Aorta (tissue), 5 donors: ENCODE results near the gene STT3B. TPM values are rescaled to one million over a fixed set of nuclear protein-coding genes. Genes with fewer than 3 reads are reported as not detected.

ENCODE experiments used
- ATAC-seq: fragments of 200-7000 bp; cut with Tn5 transposase; one replicate; pipeline ENCODE4 v1.9.1; 2022; ENCODE audit warnings: moderate library complexity; ENCODE audit not compliant: low FRiP score
- DNase-seq, 2 donors: peaks; one replicate each; pipeline ENCODE4 v3.0.0-alpha.2; 2020
- H3K27ac ChIP-seq, 2 donors: one replicate each; pipeline ENCODE4 v1.5.1; 2013; ENCODE audit warnings: low read length in 2 of 2, mild to moderate bottlenecking in 2 of 2, moderate library complexity in 2 of 2, control low read depth in 1 of 2, inconsistent platforms in 1 of 2, low read depth in 1 of 2
- H3K27me3 ChIP-seq, 2 donors: one replicate each; pipeline ENCODE4 v1.6.1; 2013; ENCODE audit warnings: control low read depth in 1 of 2, low read length in 1 of 2, mild to moderate bottlenecking in 1 of 2, moderate library complexity in 1 of 2; ENCODE audit not compliant: insufficient read depth in 2 of 2, control insufficient read depth in 1 of 2
- H3K36me3 ChIP-seq, 2 donors: one replicate each; pipeline ENCODE4 v1.6.1; 2013; ENCODE audit warnings: control low read depth in 1 of 2, low read length in 1 of 2, mild to moderate bottlenecking in 1 of 2; ENCODE audit not compliant: insufficient read depth in 2 of 2, control insufficient read depth in 1 of 2
- H3K4me1 ChIP-seq, 2 donors: one replicate each; pipeline ENCODE4 v1.6.1; 2013; ENCODE audit warnings: low read length in 2 of 2, control low read depth in 1 of 2, mild to moderate bottlenecking in 1 of 2, moderate library complexity in 1 of 2; ENCODE audit not compliant: insufficient read depth in 2 of 2, control insufficient read depth in 1 of 2
- H3K4me3 ChIP-seq, 2 donors: one replicate each; pipeline ENCODE4 v1.5.1; 2013; ENCODE audit warnings: low read length in 2 of 2, control low read depth in 1 of 2, mild to moderate bottlenecking in 1 of 2
- H3K9me3 ChIP-seq: one replicate; pipeline ENCODE4 v1.6.1; 2013; ENCODE audit warnings: mild to moderate bottlenecking, low read length; ENCODE audit not compliant: control insufficient read depth
- WGBS, 2 donors: extraction: QIAGEN DNeasy Blood & Tissue Kit; methylation state at CpG; one replicate each; pipeline ENCODE4 v1.1.7; 2013; 5-methylcytosine and 5-hydroxymethylcytosine counted together
- intact Hi-C, 2 donors: fragments of 100-400 bp; cut with DNase I; formaldehyde crosslinking; loops; one replicate each; pipeline versions ENCODE4 v1.14.2 to v1.15.0; 2022
- polyA plus RNA-seq, 2 donors: library from polyadenylated mRNA; stranded (reverse); fragments of 200-250 nt; gene quantifications; one replicate each; pipeline ENCODE4 v1.2.3, GENCODE V29; 2013
- total RNA-seq, 2 donors: library from RNA; stranded (reverse); fragmentation: NEBNext Ultra II Directional; extraction: Animal tissue kit (Norgen Biotek cat#: 25700); gene quantifications; one replicate each; pipeline ENCODE4 v1.2.1, GENCODE V29; 2021
- donor health status: healthy with polysubstance abuse.
- donor health status: Bipolar disorder and iron deficiency.
- donor health status: DM: no; HTN: no; CAD: no.
- donor health status: DM: no; HTN: no; CAD: no.
- donor health status: DM: yes; HTN: yes; CAD: no.

The STT3B gene
- total and polyA plus RNA-seq, 4 donors = 40.9 to 92.3 (median 76.1) TPM

DNA sequence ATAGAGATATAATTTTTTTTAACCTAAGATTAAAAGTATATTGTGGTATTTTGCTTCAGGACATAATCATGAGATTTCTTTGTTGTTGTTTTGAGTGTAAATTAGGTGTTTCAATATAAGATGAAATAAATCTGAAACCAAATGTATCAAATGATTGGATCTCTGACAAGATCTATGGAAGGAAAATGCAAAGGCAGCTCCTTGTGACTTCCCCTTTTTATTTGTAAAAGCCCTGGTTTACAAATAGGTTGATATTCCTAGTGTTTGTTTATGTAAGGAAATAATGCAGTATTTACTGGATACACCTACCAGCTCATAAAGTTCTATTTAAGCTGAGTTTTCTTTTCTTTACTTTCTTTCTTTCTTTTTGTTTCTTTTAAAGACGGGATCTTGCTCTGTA is 35.9 kb downstream of the STT3B start:
- Histone ChIP-seq H3K27ac (no peak overlapping the region), H3K9me3 (no peaks in the 10 kb centered on the region), H3K4me1 (peaks cover 3% of the 10 kb centered on the region in 2 donors), H3K27me3 (no peaks in the 10 kb centered on the region), H3K36me3 (no peaks in the 10 kb centered on the region), H3K4me3 (no peak overlapping the region)
- 93 to 100% methylated on average over 1 of the region's 1 CpG for WGBS, 2 donors
- intact Hi-C loops = no loop called here
- DNase-seq (no peak), ATAC-seq (no peak)

GRCh38 chr3:31571325-31571724 is 38.6 kb downstream of the STT3B start:
- no peak for ATAC-seq
- Histone ChIP-seq H3K4me3 (no peak overlapping the region), H3K27me3 (no peaks in the 10 kb centered on the region), H3K36me3 (no peaks in the 10 kb centered on the region), H3K9me3 (no peaks in the 10 kb centered on the region), H3K27ac (no peak overlapping the region), H3K4me1 (peaks cover 0 to 3% of the 10 kb centered on the region in 2 donors)
- no peak for DNase-seq
- intact Hi-C loops = no loop called here
- WGBS, 2 donors = 66 to 71% methylated on average over 1 of the region's 1 CpG

- ATAC-seq = no peak
- H3K27ac ChIP-seq = no peak overlapping the region
- DNase-seq = no peak
- no peaks in the 10 kb centered on the region for H3K36me3 ChIP-seq
- no peak overlapping the region for H3K4me3 ChIP-seq
- H3K4me1 ChIP-seq = peaks cover 2 to 3% of the 10 kb centered on the region in 2 donors
- H3K27me3 ChIP-seq = no peaks in the 10 kb centered on the region
- WGBS, 2 donors = 96% methylated on average over 4 of the region's 4 CpGs
- H3K9me3 ChIP-seq = no peaks in the 10 kb centered on the region
- intact Hi-C loops = no loop called here
Observed at GRCh38 chr3:31572236-31573004, 39.7 kb downstream of the STT3B start.

DNA sequence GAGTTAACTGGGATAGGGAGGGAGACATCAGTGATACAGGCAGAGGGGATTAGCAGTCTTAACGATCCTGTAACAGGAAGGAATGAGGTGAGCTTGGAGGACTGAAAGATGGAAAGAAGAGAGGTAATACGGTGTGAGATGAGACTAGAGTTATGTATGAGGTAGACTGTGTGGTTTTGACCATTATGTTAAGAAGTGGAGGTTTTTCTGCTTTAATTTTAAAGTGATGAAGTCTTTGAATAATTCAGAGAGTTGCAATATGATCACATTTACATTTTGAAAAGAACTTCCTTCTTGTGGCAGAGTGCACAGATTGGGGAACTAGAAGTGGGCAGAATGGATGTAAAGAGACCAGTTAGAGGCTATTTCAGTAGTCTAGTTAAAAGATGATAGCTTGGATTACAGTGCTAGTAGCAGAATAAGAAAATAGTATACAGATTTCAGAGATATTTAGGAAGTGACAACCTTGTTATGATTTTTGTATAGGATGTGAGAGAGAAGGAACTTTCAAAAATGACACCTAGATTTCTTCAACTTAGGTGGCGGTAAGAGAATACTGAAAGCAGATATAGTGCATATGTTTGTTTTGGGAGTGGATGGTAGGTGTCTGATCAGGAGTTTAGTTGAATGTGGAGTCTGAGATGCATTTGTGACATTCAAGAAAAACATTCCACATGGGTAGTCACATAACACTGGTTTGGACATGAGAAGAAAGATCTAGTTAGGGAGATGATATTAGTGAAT is 40.5 kb downstream of the STT3B start:
- H3K9me3 ChIP-seq = no peaks in the 10 kb centered on the region
- intact Hi-C loops = no loop called here
- no peak overlapping the region for H3K27ac ChIP-seq
- 72 to 84% methylated on average over 3 of the region's 3 CpGs for WGBS, 2 donors
- no peak overlapping the region for H3K4me3 ChIP-seq
- no peaks in the 10 kb centered on the region for H3K27me3 ChIP-seq
- DNase-seq = no peak
- peaks cover 2 to 3% of the 10 kb centered on the region in 2 donors for H3K4me1 ChIP-seq
- no peaks in the 10 kb centered on the region for H3K36me3 ChIP-seq
- no peak for ATAC-seq

GRCh38 chr3:31575448-31575847 is 42.7 kb downstream of the STT3B start:
- Histone ChIP-seq H3K9me3 (no peaks in the 10 kb centered on the region), H3K36me3 (no peaks in the 10 kb centered on the region), H3K4me3 (no peak overlapping the region), H3K4me1 (peaks cover 1 to 2% of the 10 kb centered on the region in 2 donors), H3K27ac (no peak overlapping the region), H3K27me3 (no peaks in the 10 kb centered on the region)
- ATAC-seq (no peak), DNase-seq (no peak)
- WGBS, 2 donors = 81 to 82% methylated on average over 2 of the region's 2 CpGs
- intact Hi-C loops = no loop called here

DNA sequence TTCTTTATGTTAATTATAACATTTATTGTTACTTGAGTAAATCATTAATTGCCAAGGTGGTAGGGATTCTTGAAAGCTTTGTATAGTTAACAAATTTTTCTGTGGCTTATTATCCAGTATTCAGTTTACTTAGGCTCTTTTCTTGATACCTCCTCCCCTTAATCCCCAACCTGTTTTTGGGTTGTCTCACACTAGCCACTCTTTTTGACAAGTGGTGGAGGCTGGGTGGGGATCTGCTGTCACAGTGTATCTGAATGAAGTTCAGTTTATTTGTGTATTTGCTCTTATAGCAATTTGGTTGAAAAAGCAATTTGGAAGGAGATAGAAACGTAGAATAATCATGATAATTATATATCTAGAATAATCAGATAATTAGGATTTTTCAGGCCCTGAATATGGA is 43.8 kb downstream of the STT3B start:
- no peak overlapping the region for H3K27ac ChIP-seq
- H3K4me3 ChIP-seq = no peak overlapping the region
- ATAC-seq (no peak), DNase-seq (no peak)
- intact Hi-C loops = no loop called here
- no peaks in the 10 kb centered on the region for H3K9me3 ChIP-seq
- no peaks in the 10 kb centered on the region for H3K27me3 ChIP-seq
- H3K4me1 ChIP-seq = peaks cover 1 to 2% of the 10 kb centered on the region in 2 donors
- 90 to 96% methylated on average over 1 of the region's 1 CpG for WGBS, 2 donors
- H3K36me3 ChIP-seq = no peaks in the 10 kb centered on the region

DNA sequence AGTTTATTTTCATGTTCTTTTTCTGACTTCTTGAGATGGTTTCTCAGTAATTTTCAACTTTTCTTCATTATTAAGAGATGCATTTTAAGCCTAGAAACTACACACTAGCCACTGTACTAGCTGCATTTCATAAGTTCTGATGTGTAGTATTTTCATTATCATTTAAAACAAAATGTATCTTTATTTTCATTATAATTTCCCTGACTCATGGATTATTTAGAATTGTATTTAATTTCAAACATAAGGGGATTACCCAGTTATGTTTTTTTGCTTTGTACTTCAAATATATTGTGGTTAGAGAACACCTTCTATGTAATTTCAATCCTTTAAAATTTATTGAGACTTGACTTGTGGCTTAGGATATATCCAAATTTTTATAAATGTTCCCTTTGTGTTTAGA is 44.5 kb downstream of the STT3B start:
- DNase-seq = no peak
- Histone ChIP-seq H3K27me3 (no peaks in the 10 kb centered on the region), H3K4me3 (no peak overlapping the region), H3K9me3 (no peaks in the 10 kb centered on the region), H3K4me1 (peaks cover 1 to 2% of the 10 kb centered on the region in 2 donors), H3K27ac (no peak overlapping the region), H3K36me3 (no peaks in the 10 kb centered on the region)
- intact Hi-C loops = no loop called here
- no peak for ATAC-seq

GRCh38 chr3:31579828-31580227 is 47.1 kb downstream of the STT3B start:
- H3K4me1 ChIP-seq = peaks cover 0 to 2% of the 10 kb centered on the region in 2 donors

GRCh38 chr3:31580645-31581044 is 47.9 kb downstream of the STT3B start:
- ATAC-seq = no peak
- H3K4me3 ChIP-seq = no peak overlapping the region
- intact Hi-C loops = no loop called here

More at GRCh38 chr3:31579828-31580227, 47.1 kb downstream of the STT3B start:
- DNase-seq (no peak), ATAC-seq (no peak)
- WGBS, 2 donors = 68 to 71% methylated on average over 7 of the region's 7 CpGs
- H3K27me3 ChIP-seq = no peaks in the 10 kb centered on the region
- H3K36me3 ChIP-seq = no peaks in the 10 kb centered on the region
- no peaks in the 10 kb centered on the region for H3K9me3 ChIP-seq
- intact Hi-C loops = no loop called here
- no peak overlapping the region for H3K27ac ChIP-seq
- no peak overlapping the region for H3K4me3 ChIP-seq

More at GRCh38 chr3:31580645-31581044, 47.9 kb downstream of the STT3B start:
- Histone ChIP-seq H3K36me3 (no peaks in the 10 kb centered on the region), H3K9me3 (no peaks in the 10 kb centered on the region), H3K27me3 (no peaks in the 10 kb centered on the region), H3K27ac (no peak overlapping the region), H3K4me1 (peaks cover 0 to 2% of the 10 kb centered on the region in 2 donors)
- WGBS, 2 donors = 84 to 87% methylated on average over 2 of the region's 2 CpGs
- DNase-seq = no peak
